NCI-H128 (cell line): ENCODE results near the gene LRP8.

Experiments used
- DNase-seq: peaks from one replicate; lab custom pipeline; 2025; ENCODE audit not compliant: unreplicated experiment; lab: John Stamatoyannopoulos, UW

The LRP8 gene

DNA sequence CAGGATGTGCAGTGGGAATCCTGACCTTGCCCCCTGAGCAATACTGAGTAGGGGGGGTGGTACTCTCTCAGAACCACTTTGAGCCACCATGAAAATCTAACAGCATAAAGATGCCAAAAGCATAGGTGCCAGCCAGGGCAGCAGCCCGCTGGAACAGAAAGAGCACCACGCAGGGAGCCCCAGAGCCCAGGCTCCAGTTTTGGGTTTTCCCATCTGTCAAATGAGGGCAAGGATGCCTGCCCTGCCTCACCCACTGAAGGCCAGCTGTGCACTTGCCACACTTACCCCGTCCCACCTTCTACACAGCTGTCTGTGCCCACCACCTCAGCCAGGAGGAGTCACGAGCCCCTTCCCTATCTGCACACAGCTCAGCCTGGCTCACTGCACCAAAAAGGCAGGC, 20.8 kb downstream of the LRP8 start:
- no peak for DNase-seq

DNA sequence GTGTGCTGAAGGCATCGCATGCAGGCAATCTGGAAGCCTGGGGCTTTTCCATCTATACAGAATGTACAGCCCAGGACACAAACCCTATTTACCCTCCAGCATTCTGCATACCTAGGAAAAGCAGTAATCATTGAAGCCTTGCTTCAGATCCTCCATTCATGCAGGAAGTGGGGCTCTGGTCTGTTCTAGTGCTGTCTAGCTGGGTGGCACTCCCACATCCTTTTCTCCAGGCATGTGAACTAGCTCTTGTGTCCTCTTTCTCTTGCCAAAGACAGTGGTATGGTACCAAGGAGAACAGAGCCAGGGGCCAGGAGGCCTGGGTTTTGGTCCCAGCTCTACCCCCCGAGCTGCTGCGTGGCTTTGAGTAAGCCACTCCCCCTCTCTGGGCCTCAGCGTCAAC, 21.7 kb downstream of the LRP8 start:
- no peak for DNase-seq

DNA sequence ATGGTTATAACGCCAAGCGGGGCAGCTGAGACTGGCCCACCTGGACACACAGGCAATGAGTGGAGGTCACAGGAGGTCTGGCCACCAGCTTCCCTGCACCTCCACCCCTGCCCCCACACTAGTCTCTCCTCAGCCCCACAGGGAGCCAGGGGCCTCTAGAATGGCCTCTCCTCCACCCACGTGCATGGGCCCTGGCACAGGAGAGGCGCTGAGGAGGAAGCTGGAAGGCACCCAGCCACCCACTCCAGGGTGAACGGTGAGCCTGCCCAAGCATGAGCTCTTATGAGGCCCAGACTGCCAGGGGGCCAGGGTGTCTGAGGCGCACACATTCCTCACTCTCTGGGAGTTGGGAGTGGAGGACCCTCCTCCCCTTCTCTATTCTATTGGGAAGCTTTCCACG, 22.2 kb downstream of the LRP8 start:
- no peak for DNase-seq

DNA sequence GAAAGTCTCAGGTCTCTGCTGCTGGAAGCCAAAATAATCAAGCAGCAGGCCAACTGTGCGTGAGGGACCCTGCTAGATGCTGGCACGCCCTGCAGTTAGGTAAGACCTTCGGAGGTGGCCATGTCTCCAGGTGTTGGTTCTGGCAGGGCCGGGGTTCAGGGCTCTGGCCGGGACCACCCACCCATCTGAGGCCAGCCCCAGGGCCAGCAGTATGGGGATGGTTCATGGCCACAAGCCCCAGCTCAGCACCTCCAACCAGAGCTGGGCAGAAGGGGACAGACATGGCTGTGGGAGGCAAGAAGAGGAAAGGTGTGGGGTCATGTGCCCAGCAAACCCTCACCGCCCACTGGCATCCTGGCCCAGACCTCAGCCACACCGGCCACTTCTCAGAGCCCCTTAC, 23.3 kb downstream of the LRP8 start:
- DNase-seq, result no peak

DNA sequence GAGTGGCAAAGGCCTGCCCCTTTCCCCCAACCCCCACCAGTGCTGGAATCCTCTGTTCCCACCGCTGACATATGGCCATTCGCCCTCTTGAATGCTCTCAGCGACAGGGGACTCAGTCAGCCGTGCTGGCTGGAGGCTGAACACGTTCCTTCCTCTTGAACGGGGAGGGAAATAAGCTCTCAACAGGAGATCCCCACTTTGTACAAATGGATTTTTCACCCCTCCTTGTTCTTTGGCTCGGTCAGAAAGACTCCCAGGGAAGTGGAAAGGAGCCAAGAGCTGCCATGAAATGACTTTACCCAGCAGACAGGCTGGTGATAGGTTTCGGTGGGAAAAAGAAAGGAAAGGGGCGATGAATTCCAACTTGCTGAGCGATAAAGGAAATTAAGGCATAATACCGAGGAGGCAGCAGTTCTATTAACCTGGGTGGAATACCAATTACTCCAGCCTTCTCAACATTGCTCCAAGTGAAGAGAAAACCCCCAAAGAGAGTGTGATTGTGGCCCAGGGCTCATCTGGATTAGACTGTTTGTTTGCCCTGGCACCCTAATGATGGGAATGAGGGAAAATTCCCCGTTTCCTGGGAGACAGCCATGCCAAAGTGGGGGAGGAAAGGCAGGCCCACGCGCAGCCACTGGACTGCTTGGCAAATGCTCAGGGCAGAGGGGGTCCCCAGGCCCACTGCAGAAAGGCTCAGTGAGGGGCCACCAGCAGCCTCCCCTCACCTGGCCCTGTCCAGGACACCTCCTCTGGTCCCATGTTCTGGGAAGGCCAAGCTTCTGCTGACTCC, 23.9 kb downstream of the LRP8 start:
- no peak for DNase-seq

DNA sequence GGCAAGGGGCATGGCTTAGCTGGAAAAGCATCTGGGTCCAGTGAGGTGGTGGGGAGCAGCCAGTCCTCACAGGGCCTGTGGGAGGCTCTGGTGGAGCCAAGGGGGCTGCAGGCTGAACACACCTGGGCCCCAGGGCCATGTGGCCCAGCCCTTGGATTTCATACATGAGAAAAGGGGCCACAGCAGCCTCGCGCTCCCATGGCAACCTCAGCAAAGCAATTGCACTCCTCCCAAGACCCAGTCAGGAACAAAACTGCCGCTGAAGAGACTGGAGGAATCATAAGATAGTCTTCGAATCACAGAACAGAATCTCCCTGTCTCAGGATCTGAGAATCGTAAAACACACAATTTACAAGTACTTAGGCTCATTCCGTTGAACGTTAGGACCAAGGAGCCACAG, 24.6 kb downstream of the LRP8 start:
- no peak for DNase-seq

DNA sequence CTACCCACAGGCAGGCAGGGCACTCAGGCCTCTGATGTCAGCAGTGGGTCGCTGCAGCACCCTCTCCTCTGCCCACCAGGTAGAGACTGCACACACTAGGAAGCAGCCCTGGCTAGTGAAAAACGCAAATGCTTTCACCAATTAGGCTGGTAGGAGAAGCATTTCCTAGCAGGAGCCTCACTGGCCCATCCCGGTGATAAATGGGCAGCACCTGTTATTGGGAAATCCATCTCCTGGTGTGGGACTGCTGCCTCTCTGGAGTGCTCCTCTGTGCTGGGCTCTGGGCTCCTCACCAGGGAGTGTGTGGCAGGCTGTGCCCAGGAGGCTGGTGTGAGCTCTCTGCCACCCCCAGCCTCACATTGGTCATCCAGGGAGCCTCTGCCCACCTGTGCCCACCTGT, 28.6 kb downstream of the LRP8 start:
- no peak for DNase-seq

DNA sequence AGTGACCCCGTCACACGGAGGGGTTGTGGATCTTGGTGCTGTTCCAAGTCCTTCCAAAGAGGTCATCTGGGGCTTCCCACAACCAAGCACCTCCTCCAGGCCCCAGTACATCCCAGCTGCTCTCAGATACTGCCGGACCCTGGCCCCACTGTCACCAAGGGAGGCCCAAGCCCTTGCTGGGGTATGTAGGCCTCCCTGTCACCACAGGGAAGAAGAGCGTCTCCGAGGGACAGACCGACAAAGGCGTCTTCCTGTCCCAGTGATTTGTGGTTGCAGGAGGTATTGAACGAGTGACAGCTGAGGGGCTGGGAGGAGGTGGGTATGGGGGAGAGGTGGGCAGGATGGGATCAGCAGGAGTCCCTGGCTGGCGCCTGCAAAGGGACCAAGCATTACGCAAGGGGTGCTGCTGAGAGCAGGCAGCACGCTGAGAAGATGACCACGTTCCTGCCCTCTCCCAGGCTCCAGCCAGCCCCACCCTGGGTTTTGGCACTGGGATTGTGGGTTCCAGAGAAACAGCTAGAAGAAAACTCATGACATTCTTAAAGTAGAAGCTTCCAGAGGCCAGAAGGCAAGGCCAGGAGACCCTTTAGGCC, 29.7 kb downstream of the LRP8 start:
- DNase-seq, result no peak

DNA sequence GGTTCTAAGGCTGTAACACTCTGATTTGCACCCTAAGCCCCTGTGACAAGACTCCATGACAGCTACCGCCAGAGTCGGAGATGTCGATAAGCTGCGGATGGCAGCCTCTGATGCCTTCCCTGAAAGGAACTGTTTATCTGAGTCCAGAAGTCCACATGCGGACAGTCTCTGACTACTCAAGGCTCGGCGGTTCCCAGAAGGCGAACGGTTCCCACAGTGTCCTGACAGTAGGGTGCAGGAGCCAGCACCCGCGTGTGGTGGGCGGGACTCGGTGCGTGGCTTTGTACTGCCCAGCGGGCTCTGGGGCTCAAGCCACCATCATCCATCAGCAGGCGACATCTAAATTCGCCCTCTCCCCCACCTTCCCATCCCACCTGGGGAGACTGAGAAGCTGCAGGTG, 30.7 kb downstream of the LRP8 start:
- DNase-seq, result no peak

DNA sequence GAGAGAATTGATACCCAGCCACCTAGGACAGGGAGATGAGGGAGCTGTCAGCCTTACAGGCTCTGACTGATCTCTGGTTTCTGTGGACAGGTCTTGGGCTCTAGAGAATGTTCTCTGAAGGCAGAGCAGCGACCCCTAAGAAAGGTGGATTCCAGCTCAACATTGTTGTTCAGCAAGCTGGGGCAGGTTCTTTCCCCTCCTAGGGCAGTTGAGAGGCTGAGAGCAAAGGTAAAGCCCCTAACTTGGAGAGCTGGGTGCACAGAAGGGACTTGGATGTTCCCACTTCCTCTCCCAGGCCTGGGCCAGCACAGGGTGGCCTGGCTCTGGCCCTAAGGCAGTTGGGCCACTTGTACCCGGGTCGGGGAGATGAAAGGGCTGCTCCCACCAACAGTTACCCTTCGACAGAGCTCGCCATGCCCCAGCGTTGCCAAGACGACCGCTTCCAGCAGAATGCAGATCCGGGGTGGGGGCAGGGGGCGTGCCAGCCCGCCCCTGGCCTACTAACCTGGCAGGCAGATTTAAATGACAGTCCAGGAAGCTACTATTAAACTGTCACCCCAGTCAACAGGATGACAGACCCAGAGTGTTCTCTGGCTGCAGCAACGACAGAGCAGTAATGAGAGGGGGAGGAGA, 31.6 kb downstream of the LRP8 start:
- DNase-seq, result no peak

DNA sequence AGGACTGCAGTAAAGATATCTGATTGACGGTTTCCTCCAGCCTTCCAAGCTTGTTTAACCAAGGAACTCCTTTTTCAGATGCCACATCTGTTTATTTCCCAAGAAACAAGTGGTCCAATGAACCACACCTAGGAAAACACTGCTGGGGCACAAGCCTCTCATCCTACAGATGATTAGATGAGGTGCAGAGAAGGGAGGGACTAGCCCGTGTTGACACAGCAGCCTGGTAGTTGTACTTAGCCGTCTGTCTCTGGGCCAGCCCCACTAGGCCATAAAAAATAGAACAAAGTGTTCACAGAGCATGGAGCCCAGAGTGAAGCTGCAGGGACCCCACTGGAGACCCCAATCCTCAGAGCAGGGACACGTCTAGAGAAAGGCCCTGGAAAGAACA, 32.1 kb downstream of the LRP8 start:
- no peak for DNase-seq

DNA sequence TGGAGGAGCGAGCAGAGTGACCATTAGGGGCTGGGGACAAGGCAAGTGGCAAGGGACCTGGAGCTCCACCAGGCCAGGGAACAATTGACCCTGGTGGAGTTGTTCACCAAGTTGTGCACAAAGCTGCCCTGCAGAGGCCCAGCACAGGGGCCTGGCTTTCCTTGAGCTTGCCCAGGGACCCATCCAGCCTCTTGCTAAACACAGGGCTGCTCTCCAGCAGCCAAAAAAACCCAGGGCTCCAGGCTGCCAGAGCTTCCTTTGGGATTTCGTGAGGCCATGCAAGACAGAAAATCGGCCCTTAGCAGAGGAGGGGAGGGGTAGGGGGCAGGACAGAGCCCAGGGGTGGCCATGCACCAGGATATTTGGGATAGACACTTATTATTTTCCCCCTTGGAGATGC, 32.6 kb downstream of the LRP8 start:
- DNase-seq, result no peak

DNA sequence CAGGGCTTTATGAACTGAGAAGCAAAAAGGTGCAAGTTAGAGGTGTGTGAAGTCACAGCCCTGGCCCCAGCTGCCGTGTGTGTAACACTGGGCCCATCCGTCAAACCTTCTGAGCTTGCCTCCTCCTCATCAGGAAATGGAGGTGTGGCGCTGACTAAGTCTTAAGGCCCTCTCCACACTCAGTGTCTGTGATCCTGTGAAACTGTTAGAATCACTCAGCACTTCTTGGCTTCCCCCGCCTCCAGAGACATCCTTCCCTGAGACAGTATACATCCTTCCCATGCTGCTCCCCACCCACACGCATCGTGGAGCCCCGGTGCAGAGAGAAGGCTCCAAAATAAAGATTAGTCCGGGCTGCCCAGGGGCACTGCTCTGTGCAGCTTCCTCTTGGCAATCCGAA, 33.3 kb downstream of the LRP8 start:
- DNase-seq, result no peak

DNA sequence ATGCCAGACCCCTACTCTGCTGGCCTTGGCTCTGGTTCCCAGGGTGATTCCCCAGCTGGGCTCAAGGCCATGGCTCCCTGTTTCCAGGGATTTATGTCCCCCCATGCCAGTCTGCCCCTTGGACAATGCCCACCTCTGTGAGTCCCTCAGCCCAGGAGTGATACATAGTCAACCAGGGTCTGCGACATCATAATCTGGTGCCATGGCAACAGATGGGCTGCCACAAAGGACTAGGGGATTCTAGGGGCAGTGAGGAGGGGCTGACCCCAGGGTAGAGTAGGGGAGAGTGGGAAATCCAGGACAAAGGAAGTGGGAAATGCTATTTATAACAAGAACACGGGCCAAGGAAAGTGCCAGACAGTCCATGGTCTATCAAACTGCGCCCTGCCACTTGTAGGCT, 33.8 kb downstream of the LRP8 start:
- DNase-seq, result no peak

DNA sequence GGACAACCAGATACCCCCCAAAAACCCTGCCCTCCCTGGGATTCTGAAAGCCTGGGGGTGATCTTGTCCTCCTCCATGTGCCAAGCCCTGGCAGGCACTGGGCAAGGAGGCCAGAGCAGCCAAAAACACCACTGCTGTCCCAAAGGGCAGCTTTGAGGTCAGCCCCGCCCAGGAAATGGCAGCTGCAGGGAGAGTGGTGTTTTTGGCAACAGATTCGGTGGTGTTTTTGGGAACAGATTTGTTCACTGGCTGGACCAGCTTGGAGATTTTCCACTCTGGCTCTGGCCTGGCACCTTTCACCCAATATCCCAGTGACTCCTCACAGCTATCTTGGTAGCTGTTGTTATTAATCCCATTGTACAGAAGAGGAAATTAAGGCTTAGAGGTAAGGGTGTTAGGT, 34.7 kb downstream of the LRP8 start:
- no peak for DNase-seq

DNA sequence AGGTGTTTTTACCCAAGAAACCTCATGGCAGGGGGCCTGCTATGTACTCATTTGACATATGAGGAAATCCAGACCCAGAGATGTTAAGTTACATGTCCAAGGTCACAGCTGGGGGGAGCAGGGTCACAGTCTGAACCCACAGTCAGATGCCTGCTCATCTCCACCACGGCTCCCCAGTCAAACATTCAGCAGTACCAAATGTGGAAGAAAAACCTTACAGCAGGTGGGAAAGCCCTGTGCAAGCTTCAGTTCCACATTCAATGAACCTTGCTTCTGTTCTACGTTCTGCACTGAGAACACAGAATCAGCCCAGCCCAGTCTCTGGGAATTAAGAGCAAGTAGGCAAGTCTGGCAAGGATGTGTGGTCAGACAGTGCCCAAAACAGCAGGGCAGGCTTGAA, 35.2 kb downstream of the LRP8 start:
- no peak for DNase-seq

DNA sequence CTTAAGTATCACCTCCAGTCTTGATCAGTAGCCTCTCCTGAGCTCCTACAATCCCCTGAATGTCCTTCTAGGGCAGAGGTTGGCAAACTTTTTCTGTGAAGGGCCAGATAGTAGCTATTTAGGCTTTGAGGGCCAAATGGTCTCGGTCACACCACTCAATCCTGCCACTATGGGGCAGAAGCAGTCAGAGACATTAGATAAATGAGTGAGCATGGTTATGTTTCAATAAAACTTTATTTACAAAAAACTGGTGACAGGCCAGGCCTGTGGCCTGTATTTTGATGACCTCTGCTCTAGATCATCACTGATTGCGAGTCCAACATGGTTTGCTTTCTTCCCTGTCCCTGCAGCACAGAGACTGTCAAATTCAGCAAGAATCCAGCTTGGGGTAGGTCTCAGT, 36.3 kb downstream of the LRP8 start:
- no peak for DNase-seq

DNA sequence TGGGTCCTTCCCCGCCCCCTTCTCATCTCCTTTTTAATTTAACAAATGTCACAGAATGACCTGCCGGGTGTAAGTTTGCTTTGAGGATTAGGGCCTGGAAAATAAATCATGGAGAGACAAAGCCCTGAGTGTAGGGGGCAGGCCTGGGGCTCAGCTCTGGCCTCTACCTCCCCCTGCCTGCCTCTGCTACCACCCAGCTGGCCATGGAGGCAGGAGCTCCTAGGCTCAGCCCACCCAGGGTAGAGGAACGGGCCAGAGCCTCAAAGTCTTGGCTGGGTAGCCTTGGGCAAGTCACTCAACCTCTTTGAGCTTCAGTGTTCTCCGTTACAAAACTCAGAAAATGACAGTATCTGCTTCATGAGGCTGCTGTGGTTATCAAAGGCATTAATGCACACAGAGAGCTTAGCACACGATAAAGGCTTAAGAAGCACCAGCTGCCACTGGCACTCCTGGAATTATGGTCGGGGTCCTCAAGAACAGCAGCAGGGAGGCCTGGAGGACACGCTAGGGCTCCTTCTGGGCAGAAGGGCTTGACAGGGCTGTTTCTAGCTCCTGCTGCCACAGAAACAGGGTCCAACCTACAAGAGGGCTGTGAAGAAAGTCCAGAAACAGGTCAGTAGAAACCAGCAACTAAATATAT, 39.0 kb downstream of the LRP8 start:
- no peak for DNase-seq

DNA sequence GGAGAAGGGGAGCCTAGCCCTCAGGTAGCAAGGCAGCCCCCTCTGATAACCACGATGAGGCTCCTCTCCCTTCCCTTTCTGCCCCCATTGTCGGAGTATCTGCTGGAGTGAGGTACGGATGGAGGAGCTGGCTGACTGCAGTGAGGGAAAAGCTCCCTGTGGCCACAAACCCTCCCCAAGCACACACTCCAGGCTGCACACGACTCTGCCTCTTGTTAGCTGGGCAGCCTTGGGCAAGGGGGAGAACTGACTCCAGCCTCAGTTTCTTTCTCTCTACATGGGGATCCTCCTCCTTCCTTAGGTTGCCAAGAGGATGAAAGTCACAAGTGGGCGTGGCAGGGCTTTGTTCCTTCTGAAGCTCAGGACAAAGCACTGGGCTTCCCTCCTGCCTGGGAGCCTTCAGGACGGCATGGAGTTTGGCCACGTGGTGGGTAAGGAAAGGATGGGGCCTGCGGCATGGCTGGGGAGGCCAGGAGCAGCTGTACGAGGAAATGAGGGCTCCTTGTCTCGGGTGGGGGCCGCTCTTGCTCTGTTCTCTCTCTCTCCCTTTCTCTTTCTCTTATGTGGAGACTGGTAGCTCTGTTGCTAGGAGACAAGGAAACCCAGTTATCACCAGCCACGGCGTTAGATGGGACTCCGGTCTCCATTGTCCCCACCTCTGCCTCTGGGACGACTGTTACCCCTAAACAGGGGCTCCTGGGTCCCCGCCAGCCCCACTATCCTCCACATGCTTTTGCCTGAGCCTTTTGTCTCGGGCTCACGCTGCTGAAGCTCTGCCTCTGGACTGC, 39.7 kb downstream of the LRP8 start:
- no peak for DNase-seq

DNA sequence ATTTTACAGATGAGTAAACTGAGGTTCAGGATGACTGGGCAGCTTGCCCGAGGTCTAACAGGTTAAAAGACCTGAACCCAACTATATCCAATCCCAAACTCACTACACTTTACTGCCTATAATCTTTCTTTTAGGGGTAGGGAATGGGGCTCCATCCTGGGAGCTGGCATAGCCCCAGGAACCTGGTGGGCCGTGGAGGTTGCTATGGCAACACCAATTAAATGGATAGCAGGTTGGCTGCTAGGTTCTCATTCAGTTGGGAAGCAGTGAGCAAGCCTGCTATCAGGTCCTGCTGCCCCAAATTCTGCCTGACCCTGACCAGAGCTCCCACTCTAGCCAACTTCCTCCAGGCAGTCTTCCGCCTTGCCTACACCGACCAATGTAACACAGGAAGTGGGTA, 40.9 kb downstream of the LRP8 start:
- DNase-seq, result no peak

DNA sequence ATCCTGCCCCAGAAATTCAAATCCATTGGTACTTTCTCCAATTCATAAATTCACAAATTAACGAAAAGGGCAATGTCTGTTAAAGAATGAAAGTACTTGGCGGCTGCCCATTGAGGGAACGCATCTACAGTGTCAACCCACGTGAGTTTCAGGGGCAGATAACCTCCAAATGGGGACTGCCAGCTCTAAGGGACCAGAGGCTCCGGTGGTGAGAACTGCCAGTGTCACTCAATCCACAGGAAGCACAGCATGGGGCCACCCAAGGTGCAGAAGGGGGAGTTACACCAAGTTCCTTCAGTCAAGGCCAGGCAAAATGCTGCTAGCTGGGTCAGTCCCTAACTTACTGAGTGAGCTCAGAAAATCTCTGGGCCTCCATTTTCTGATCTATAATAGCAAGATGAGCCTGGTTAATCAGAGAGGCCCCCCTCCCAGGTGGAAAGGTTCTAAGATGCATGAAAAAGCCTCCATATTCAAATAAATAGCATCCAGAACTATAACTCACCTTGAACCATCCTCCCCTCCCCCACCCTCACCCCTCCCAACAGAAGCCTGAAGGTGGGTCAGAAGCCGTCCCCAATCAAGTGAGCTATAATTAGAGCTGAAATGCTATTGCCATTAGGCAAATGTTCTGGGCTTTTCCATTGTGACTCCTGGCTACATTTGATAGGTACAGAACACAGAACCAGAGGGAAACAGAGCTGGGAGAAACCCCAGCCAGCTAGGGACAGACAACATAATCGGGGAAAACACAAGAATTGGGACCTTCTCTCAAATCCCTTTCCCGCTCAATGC, 41.7 kb downstream of the LRP8 start:
- DNase-seq, result no peak
